Chondrocyte (in vitro differentiated cells): ENCODE data around the gene GLYATL3. TPM values are rescaled to one million over a fixed set of nuclear protein-coding genes. Genes with fewer than 3 reads are reported as not detected.

ENCODE experiments used
- DNase-seq: peaks from one replicate; pipeline ENCODE4 v3.0.0; 2021; ENCODE audit warnings: mixed read lengths, low spot score
- H3K27ac Mint-ChIP-seq: one replicate; pipeline ENCODE4 v1.8.0; 2021; ENCODE audit warnings: mild to moderate bottlenecking, moderate library complexity, mixed read lengths; ENCODE audit not compliant: unreplicated experiment
- H3K27me3 Mint-ChIP-seq: 2 replicates; pipeline ENCODE4 v1.8.0; 2021; ENCODE audit warnings: low read depth, mixed read lengths
- H3K36me3 Mint-ChIP-seq: 2 replicates; pipeline ENCODE4 v1.8.0; 2021; ENCODE audit warnings: low read depth, mixed read lengths
- H3K4me1 Mint-ChIP-seq: 2 replicates; pipeline ENCODE4 v1.8.0; 2021; ENCODE audit warnings: low read depth, mild to moderate bottlenecking, mixed read lengths
- H3K4me3 Mint-ChIP-seq: one replicate; pipeline ENCODE4 v1.8.0; 2021; ENCODE audit warnings: mild to moderate bottlenecking, moderate library complexity, mixed read lengths; ENCODE audit not compliant: unreplicated experiment
- H3K9me3 Mint-ChIP-seq: 2 replicates; pipeline ENCODE4 v1.8.0; 2021; ENCODE audit warnings: low read depth, mixed read lengths
- CTCF ChIP-seq: fragments of 200-600 bp; sonication (generic); IDR thresholded peaks from 2 replicates; pipeline ENCODE4 v1.5.0; 2021; ENCODE audit warnings: antibody characterized with exemption, mild to moderate bottlenecking, moderate library complexity
- total RNA-seq: library from RNA; stranded (reverse); gene quantifications from 3 replicates; pipeline ENCODE4 v1.2.1, GENCODE V29; 2021

Gene GLYATL3
- total RNA-seq, 1 donor from 2014 or later, result not detected

DNA sequence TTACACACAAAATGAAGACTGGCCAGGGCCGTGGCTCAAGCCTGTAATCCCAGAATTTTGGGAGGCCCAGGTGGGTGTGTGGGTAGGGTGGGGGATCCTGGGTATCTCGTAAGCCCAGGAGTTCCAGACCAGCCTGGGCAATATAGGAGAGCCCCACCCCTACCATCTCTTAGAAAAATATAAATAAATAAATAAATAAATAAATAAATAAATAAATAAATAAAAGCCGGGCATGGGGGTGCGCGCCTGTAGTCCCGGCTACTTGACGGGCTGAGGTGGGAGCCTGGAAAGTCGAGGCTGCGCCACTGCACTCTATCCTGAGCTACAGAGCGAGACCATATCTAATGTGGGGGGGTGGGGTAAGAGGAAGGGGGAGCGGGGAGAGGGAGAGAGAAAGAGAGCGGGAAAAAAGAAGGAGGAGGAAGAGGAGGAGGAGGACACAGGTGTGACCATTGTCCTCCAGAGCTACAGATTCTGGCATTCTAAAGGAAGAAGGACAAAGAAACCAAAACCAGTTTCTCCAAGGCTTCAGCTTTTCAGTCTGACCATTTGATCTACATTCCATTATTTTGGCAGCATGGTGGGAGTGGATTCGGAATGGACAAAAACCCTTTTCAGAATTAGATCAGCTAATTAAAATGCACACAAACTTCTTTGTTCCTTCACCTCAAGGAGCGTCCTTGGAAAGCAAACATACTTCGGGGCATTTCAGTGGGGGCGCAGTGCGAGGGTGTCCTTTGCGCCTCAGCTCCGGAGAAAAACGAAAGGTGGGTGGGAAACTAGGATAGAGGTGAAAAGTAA is 50.2 kb downstream of the GLYATL3 start:
- Mint-ChIP-seq H3K4me3 (peak overlapping the region; percentile 54), H3K4me1 (peaks cover 18% of the 10 kb centered on the region), H3K9me3 (no peaks in the 10 kb centered on the region), H3K27ac (no peak overlapping the region), H3K27me3 (peaks cover 49% of the 10 kb centered on the region), H3K36me3 (no peaks in the 10 kb centered on the region)
- DNase-seq, result no peak
- no peak for TF ChIP-seq CTCF

GRCh38 chr6:49550492-49551077 is 50.9 kb downstream of the GLYATL3 start, which contains the start of gene C6orf141:
Gene C6orf141 (plus strand): TSS chr6:49550668. CDS start chr6:49550793, 125 bp downstream.
- no peak within 1 kb of the TSS for H3K27ac Mint-ChIP-seq
- no peak for DNase-seq
- H3K4me3 Mint-ChIP-seq, result peak within 1 kb of the TSS; percentile 60
- peaks cover 49% of the 10 kb centered on the region for H3K27me3 Mint-ChIP-seq
- peaks cover 18% of the 10 kb centered on the region for H3K4me1 Mint-ChIP-seq
- no peaks in the 10 kb centered on the region for H3K9me3 Mint-ChIP-seq
- H3K36me3 Mint-ChIP-seq, result no peaks in the 10 kb centered on the region
- TF ChIP-seq CTCF, result no peak

- Mint-ChIP-seq H3K9me3 (no peaks in the 10 kb centered on the region), H3K36me3 (no peaks in the 10 kb centered on the region), H3K4me3 (peak overlapping the region; percentile 60), H3K4me1 (peaks cover 18% of the 10 kb centered on the region), H3K27ac (no peak overlapping the region), H3K27me3 (peaks cover 47% of the 10 kb centered on the region)
- TF ChIP-seq CTCF, result no peak
- DNase-seq, result no peak
Measured at GRCh38 chr6:49551078-49551865, 51.5 kb downstream of the GLYATL3 start.

DNA sequence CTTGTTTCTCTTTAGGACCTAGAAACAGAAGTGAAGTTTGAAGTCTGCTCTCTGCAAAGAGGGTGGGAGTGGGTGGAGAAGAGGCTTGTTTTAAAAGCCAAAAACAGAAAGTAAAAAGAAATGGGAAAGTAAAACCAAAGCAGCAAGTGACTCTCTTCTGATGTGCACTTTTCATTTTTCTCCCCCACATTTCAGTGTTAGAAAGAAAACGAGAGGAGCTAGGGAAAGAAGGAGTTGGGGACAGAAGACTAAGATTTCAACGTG is 52.1 kb downstream of the GLYATL3 start:
- no peak for DNase-seq
- Mint-ChIP-seq H3K27me3 (peaks cover 42% of the 10 kb centered on the region), H3K27ac (no peak overlapping the region), H3K9me3 (no peaks in the 10 kb centered on the region), H3K36me3 (no peaks in the 10 kb centered on the region), H3K4me3 (no peak overlapping the region), H3K4me1 (peaks cover 18% of the 10 kb centered on the region)
- TF ChIP-seq CTCF, result no peak

GRCh38 chr6:49552596-49552995 is 52.9 kb downstream of the GLYATL3 start:
- no peak for TF ChIP-seq CTCF
- no peaks in the 10 kb centered on the region for H3K36me3 Mint-ChIP-seq
- H3K4me3 Mint-ChIP-seq, result no peak overlapping the region
- no peak overlapping the region for H3K27ac Mint-ChIP-seq
- no peak for DNase-seq
- H3K4me1 Mint-ChIP-seq, result peaks cover 18% of the 10 kb centered on the region
- peaks cover 37% of the 10 kb centered on the region for H3K27me3 Mint-ChIP-seq
- no peaks in the 10 kb centered on the region for H3K9me3 Mint-ChIP-seq
